Measurements from ENCODE around the gene LCORL. TPM values are rescaled to one million over a fixed set of nuclear protein-coding genes. Genes with fewer than 3 reads are reported as not detected.
"Not testable (repeated sequence)": the region's sequence is repeated elsewhere in the genome, so short reads cannot be mapped to it uniquely, and the experiment has no call there.

Gene LCORL
- total RNA-seq, 1 donor from 2014 or later, result 5.3 TPM

DNA sequence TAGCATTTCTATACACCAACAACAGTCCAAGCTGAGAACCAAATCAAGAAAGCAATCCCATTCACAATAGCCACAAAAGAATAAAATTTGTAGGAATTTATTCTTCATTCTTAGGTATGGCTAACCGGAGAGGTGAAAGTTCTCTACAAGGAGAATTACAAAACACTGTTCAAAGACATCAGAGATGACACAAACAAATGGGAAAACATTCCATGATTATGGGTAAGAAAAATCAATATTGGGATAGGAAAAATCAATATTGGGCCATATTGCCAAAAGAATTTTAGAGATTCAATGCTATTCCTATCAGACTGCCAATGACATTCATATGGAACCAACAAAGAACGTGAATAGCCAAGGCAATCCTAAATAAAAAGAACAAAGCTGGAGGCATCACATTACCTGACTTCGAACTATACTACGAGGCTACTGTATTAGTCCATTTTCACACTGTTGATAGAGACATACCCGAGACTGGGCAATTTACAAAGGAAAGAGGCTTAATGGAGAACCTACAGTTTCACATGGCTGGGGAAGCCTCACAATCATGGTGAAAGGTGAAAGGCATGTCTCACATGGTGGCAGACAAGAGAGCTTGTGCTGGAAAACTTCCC is 161.7 kb downstream of the LCORL start:
- intact Hi-C loops (cut with micrococcal nuclease), result no loop called here
- TF ChIP-seq, protein P1, sequence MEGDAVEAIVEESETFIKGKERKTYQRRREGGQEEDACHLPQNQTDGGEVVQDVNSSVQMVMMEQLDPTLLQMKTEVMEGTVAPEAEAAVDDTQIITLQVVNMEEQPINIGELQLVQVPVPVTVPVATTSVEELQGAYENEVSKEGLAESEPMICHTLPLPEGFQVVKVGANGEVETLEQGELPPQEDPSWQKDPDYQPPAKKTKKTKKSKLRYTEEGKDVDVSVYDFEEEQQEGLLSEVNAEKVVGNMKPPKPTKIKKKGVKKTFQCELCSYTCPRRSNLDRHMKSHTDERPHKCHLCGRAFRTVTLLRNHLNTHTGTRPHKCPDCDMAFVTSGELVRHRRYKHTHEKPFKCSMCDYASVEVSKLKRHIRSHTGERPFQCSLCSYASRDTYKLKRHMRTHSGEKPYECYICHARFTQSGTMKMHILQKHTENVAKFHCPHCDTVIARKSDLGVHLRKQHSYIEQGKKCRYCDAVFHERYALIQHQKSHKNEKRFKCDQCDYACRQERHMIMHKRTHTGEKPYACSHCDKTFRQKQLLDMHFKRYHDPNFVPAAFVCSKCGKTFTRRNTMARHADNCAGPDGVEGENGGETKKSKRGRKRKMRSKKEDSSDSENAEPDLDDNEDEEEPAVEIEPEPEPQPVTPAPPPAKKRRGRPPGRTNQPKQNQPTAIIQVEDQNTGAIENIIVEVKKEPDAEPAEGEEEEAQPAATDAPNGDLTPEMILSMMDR (IDR thresholded peaks at IDR 0.05; ENCODE audit: borderline replicate concordance), result no peak
- DNase-seq, result no peak
- peaks cover 30% of the 10 kb centered on the region for H3K9me3 ChIP-seq (replicated peaks)
- H3K36me3 ChIP-seq, result peaks cover 12% of the 10 kb centered on the region
- no peak overlapping the region for H3K4me3 ChIP-seq
- H3K27me3 ChIP-seq (ENCODE audit: low read depth), result no peaks in the 10 kb centered on the region
- no peaks in the 10 kb centered on the region for H3K4me1 ChIP-seq
- H3K27ac ChIP-seq (replicated peaks), result no peak overlapping the region

DNA sequence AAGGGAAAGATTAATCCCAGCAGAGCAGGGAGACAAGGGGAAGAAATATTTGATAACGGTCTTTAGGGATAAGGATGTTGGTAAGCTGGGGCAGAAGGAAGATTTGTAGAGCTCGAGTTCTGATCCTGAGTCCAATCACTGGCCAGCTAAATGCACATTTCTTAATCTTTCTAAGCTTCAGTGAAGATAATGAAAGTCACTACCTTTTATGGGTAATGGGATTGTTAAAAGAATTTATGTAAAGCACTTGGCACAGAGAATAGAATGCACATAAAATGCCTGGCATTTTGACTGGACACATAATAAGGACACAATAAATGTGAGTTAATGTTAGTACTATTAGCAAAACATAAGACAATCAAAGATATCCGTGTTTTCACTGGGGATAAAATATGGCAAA is 167.5 kb downstream of the LCORL start:
- intact Hi-C loops (cut with micrococcal nuclease), result no loop called here
- Histone ChIP-seq H3K9me3 (replicated peaks) (peaks cover 12% of the 10 kb centered on the region), H3K36me3 (no peaks in the 10 kb centered on the region), H3K27me3 (ENCODE audit: low read depth) (no peaks in the 10 kb centered on the region), H3K27ac (replicated peaks) (no peak overlapping the region), H3K4me1 (no peaks in the 10 kb centered on the region), H3K4me3 (no peak overlapping the region)
- TF ChIP-seq, protein P1 (IDR thresholded peaks at IDR 0.05; ENCODE audit: borderline replicate concordance), result no peak
- no peak for DNase-seq

DNA sequence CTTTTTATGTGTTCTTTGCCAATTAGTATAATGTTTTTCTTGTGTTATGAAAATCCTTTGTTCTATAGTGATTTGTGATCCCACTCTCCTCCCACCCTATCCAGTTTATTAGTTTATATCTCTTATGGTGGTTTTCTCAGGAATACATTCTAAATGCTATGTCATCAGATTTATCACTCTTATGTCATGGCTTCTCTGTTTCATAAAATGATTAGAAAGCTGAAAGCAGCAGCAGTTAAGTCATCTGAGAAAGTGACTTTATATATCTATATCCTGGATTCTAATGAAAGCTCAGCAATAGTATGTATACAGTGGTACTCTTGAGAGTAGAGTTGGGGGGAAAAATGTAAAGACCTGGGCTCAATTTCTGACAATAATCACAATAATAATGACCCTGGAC is 169.6 kb downstream of the LCORL start:
- no peak for DNase-seq

DNA sequence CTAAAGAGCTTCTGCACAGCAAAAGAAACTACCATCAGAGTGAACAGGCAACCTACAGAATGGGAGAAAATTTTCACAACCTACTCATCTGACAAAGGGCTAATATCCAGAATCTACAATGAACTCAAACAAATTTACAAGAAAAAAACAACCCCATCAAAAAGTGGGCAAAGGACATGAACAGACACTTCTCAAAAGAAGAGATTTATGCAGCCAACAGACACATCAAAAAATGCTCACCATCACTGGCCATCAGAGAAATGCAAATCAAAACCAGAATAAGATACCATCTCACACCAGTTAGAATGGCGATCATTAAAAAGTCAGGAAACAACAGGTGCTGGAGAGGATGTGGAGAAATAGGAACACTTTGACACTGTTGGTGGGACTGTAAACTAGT is 171.3 kb downstream of the LCORL start:
- H3K36me3 ChIP-seq; intact Hi-C loops (cut with micrococcal nuclease); DNase-seq; H3K4me1 ChIP-seq; H3K9me3 ChIP-seq (replicated peaks); H3K27me3 ChIP-seq (ENCODE audit: low read depth); H3K4me3 ChIP-seq; H3K27ac ChIP-seq (replicated peaks): not testable (repeated sequence)

More for the DNA sequence above, 169.6 kb downstream of the LCORL start:
- no peak overlapping the region for H3K4me3 ChIP-seq
- no peak overlapping the region for H3K27ac ChIP-seq (replicated peaks)
- intact Hi-C loops (cut with micrococcal nuclease), result no loop called here
- no peaks in the 10 kb centered on the region for H3K36me3 ChIP-seq
- H3K4me1 ChIP-seq, result no peaks in the 10 kb centered on the region
- no peaks in the 10 kb centered on the region for H3K9me3 ChIP-seq (replicated peaks)
- TF ChIP-seq, protein P1 (IDR thresholded peaks at IDR 0.05; ENCODE audit: borderline replicate concordance), result no peak
- H3K27me3 ChIP-seq (ENCODE audit: low read depth), result no peaks in the 10 kb centered on the region

DNA sequence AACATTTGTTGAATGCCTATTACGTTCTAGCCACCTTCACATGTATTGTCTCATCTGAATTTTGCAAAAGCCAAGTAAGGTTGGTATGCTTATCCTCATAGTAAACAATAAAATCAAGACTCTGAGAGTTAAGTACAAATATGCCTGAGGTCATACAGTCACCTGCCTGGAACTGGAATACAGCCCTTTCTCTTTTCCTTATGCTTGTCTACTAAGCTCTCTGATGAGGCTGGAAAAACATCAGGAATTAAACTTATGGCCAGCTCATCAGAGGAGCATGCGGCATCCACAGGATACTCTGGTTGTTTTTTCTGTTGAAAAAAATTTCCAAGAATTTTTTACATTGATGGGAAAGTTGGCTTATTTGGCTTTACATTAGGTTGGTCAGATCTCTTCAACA is 175.3 kb downstream of the LCORL start:
- no peak for DNase-seq
- Histone ChIP-seq H3K9me3 (replicated peaks) (no peaks in the 10 kb centered on the region), H3K36me3 (no peaks in the 10 kb centered on the region), H3K27ac (replicated peaks) (no peak overlapping the region), H3K27me3 (ENCODE audit: low read depth) (no peaks in the 10 kb centered on the region), H3K4me1 (no peaks in the 10 kb centered on the region), H3K4me3 (no peak overlapping the region)
- intact Hi-C loops (cut with micrococcal nuclease), result no loop called here
- TF ChIP-seq, protein P1 (IDR thresholded peaks at IDR 0.05; ENCODE audit: borderline replicate concordance), result no peak

DNA sequence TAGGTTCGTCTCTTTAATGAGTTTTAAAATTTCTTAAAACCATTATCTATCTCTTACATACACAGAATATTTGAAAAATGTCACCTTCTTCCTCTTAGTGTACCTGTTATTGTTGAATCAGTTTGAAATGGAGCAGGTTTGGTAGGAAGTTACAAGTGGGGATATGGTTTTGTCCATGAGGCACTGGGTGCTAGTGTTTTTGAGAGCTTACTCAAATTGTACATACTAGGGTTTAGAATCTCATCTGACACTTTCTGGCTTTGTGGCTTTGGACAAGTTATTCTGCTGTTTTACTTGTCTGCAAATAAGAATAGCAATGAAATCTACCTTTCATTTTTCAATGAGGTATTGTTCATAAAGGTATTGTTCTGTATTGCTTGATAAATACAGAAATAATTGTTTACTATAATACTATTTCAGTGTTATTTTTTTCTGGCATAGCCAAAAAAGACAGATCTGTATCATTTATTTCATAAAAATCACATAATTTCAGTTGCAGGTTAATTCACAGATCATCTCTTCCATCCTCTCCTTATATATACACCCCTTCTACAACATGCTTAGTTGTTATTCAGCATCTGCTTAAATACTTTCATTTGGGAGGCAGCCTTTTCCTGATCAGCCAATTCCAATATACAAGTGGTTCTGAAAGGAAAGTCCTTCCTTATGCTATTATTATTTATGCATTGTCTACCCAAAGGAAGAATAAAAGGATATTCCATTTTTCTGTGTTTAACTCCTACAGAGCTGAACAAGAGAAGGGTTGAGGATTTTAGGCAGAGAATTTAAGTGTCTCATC is 197.5 kb downstream of the LCORL start:
- no peaks in the 10 kb centered on the region for H3K36me3 ChIP-seq
- no peaks in the 10 kb centered on the region for H3K4me1 ChIP-seq
- TF ChIP-seq, protein P1 (IDR thresholded peaks at IDR 0.05; ENCODE audit: borderline replicate concordance), result no peak
- no peak overlapping the region for H3K4me3 ChIP-seq
- intact Hi-C loops (cut with micrococcal nuclease), result loop anchor here (10.0 kb wide), 2 partner anchors 541 to 751 kb away; no protein-coding TSS in a partner anchor
- DNase-seq, result no peak
- no peaks in the 10 kb centered on the region for H3K27me3 ChIP-seq (ENCODE audit: low read depth)
- H3K9me3 ChIP-seq (replicated peaks), result no peaks in the 10 kb centered on the region
- no peak overlapping the region for H3K27ac ChIP-seq (replicated peaks)

All from left ventricle myocardium inferior (tissue), 1 donor.